AG04450 (cell line): ENCODE data around the gene SRPK2. TPM values are rescaled to one million over a fixed set of nuclear protein-coding genes. Genes with fewer than 3 reads are reported as not detected.

Source experiments
- CTCF ChIA-PET: fragments of 300-600, 350-600 bp; formaldehyde crosslinking; extraction: SDS; loops from one replicate; lab custom pipeline; 2022; ENCODE audit warnings: antibody characterized with exemption, inconsistent platforms; lab: Charles Lee
- POLR2A ChIA-PET: fragments of 350-600 bp; formaldehyde crosslinking; extraction: SDS; loops from one replicate; lab custom pipeline; 2021; ENCODE audit warnings: antibody characterized with exemption, inconsistent platforms; lab: Yijun Ruan, JAX
- DNase-seq: peaks from one replicate; pipeline ENCODE4 v3.0.0-alpha.2; 2011; ENCODE audit warnings: low read depth, low spot score
- H3K27ac ChIP-seq: one replicate; pipeline ENCODE4 v1.5.1; 2012; ENCODE audit warnings: low read depth, low read length, control low read depth
- H3K27me3 ChIP-seq: one replicate; pipeline ENCODE4 v1.6.0; 2012; ENCODE audit warnings: low read length; ENCODE audit not compliant: control insufficient read depth, insufficient read depth
- H3K4me3 ChIP-seq: 2 replicates; pipeline ENCODE4 v1.5.1; 2011; ENCODE audit warnings: mild to moderate bottlenecking, low read depth, low read length, control low read depth
- H3K9me3 ChIP-seq: 2 replicates; pipeline ENCODE4 v1.5.1; 2012; ENCODE audit warnings: low read length; ENCODE audit not compliant: control insufficient read depth, insufficient read depth
- CTCF ChIP-seq: IDR thresholded peaks from 2 replicates; pipeline ENCODE4 v1.5.1; 2011; ENCODE audit warnings: low read depth, low read length, control low read depth, inconsistent platforms
- polyA plus RNA-seq: library from polyadenylated mRNA; depleted of rRNA; stranded (reverse); fragments of >200 nt; gene quantifications from 2 replicates; pipeline ENCODE4 v1.2.3, GENCODE V29; 2011

SRPK2 gene
- polyA plus RNA-seq, 1 experiment, result 22.4 TPM

GRCh38 chr7:105278565-105278964, 110.2 kb downstream of the SRPK2 start:
- DNase-seq, result no peak
- no peaks in the 10 kb centered on the region for H3K27me3 ChIP-seq
- no peak overlapping the region for H3K27ac ChIP-seq
- ChIA-PET CTCF (no interaction called here), POLR2A (no interaction called here)
- H3K9me3 ChIP-seq, result no peaks in the 10 kb centered on the region; the same call in 1 of the 2 replicates
- TF ChIP-seq CTCF, result no peak
- no peak overlapping the region for H3K4me3 ChIP-seq

GRCh38 chr7:105277341-105277740, 111.4 kb downstream of the SRPK2 start:
- Histone ChIP-seq H3K9me3 (no peaks in the 10 kb centered on the region; the same call in 1 of the 2 replicates), H3K4me3 (no peak overlapping the region), H3K27me3 (no peaks in the 10 kb centered on the region), H3K27ac (no peak overlapping the region)
- TF ChIP-seq CTCF, result no peak
- DNase-seq, result peak; percentile 36
- ChIA-PET POLR2A (no interaction called here), CTCF (no interaction called here)

- no peak for DNase-seq
- no peak for TF ChIP-seq CTCF
- POLR2A ChIA-PET, result no interaction called here
- H3K9me3 ChIP-seq, result no peaks in the 10 kb centered on the region; the same call in 1 of the 2 replicates
- H3K4me3 ChIP-seq, result no peak overlapping the region
- H3K27me3 ChIP-seq, result no peaks in the 10 kb centered on the region
- no peak overlapping the region for H3K27ac ChIP-seq
- CTCF ChIA-PET, result no interaction called here
These were observed 118.6 kb downstream of the SRPK2 start for GRCh38 chr7:105270117-105270516.

GRCh38 chr7:105269397-105269796, 119.3 kb downstream of the SRPK2 start:
- H3K27ac ChIP-seq, result no peak overlapping the region
- no peaks in the 10 kb centered on the region for H3K27me3 ChIP-seq
- CTCF ChIA-PET, result interaction anchor here (1.2 kb wide), 1 partner anchor 34 kb away, joined by 3 read pairs; no protein-coding TSS in a partner anchor
- TF ChIP-seq CTCF, result no peak
- DNase-seq, result no peak
- POLR2A ChIA-PET, result interaction anchor here (0.6 to 1.2 kb wide), 2 partner anchors 78 to 83 kb away, joined by 3 read pairs; no protein-coding TSS in a partner anchor
- H3K9me3 ChIP-seq, result no peaks in the 10 kb centered on the region; the same call in 1 of the 2 replicates
- H3K4me3 ChIP-seq, result peak overlapping the region; percentile 23

- H3K27me3 ChIP-seq, result no peaks in the 10 kb centered on the region
- ChIA-PET POLR2A (interaction anchor here (0.6 to 1.2 kb wide), 2 partner anchors 78 to 83 kb away, joined by 3 read pairs; no protein-coding TSS in a partner anchor), CTCF (interaction anchor here (1.2 kb wide), 1 partner anchor 35 kb away, joined by 3 read pairs; no protein-coding TSS in a partner anchor)
- H3K9me3 ChIP-seq, result no peaks in the 10 kb centered on the region
- peak overlapping the region; percentile 41 for H3K27ac ChIP-seq
- no peak for TF ChIP-seq CTCF
- peak overlapping the region; percentile 45 for H3K4me3 ChIP-seq
- peak; percentile 15 for DNase-seq
These were observed 120.0 kb downstream of the SRPK2 start for GRCh38 chr7:105268511-105269392.
